Endodermal cell (in vitro differentiated cells): ENCODE measurements around the gene HMGCL. TPM values are rescaled to one million over a fixed set of nuclear protein-coding genes. Genes with fewer than 3 reads are reported as not detected.
"Not testable (repeated sequence)": the region's sequence is repeated elsewhere in the genome, so short reads cannot be mapped to it uniquely, and the experiment has no call there.

ENCODE experiments used
- DNase-seq: peaks from one replicate; pipeline ENCODE4 v3.0.0-alpha.2; 2017
- H3K27ac ChIP-seq: 2 replicates; pipeline ENCODE4 v1.5.1; 2013; ENCODE audit warnings: mild to moderate bottlenecking, low read depth, low read length, moderate library complexity
- H3K27me3 ChIP-seq: 2 replicates; pipeline ENCODE4 v1.6.1; 2013; ENCODE audit warnings: mild to moderate bottlenecking, low read length, moderate library complexity; ENCODE audit not compliant: insufficient read depth, control insufficient read depth, poor library complexity, severe bottlenecking
- H3K36me3 ChIP-seq: 2 replicates; pipeline ENCODE4 v1.7.0; 2013; ENCODE audit warnings: mild to moderate bottlenecking, low read length, moderate library complexity; ENCODE audit not compliant: control insufficient read depth, insufficient read depth
- H3K4me1 ChIP-seq: one replicate; pipeline ENCODE4 v1.7.0; 2013; ENCODE audit warnings: low read length; ENCODE audit not compliant: control insufficient read depth, insufficient read depth
- H3K4me3 ChIP-seq: 2 replicates; pipeline ENCODE4 v1.5.1; 2013; ENCODE audit warnings: mild to moderate bottlenecking, low read length, moderate library complexity
- H3K9ac ChIP-seq: 2 replicates; pipeline ENCODE4 v1.6.1; 2013; ENCODE audit warnings: mild to moderate bottlenecking, low read length, moderate library complexity; ENCODE audit not compliant: poor library complexity, severe bottlenecking; ENCODE audit errors: extremely low read depth
- H3K9me3 ChIP-seq: 2 replicates; pipeline ENCODE4 v1.6.1; 2013; ENCODE audit warnings: mild to moderate bottlenecking, low read length, moderate library complexity; ENCODE audit not compliant: control insufficient read depth
- H3K27ac Mint-ChIP-seq: 2 replicates; pipeline ENCODE4 v1.8.0; 2020; ENCODE audit warnings: mixed read lengths
- H3K27me3 Mint-ChIP-seq: 2 replicates; pipeline ENCODE4 v1.8.0; 2021; ENCODE audit warnings: mild to moderate bottlenecking, mixed read lengths; ENCODE audit not compliant: insufficient read depth
- H3K36me3 Mint-ChIP-seq: 2 replicates; pipeline ENCODE4 v1.8.0; 2020; ENCODE audit warnings: low read depth, mixed read lengths
- H3K4me1 Mint-ChIP-seq: 2 replicates; pipeline ENCODE4 v1.8.0; 2020; ENCODE audit warnings: mixed read lengths
- H3K4me3 Mint-ChIP-seq: 2 replicates; pipeline ENCODE4 v1.8.0; 2020; ENCODE audit warnings: mild to moderate bottlenecking, moderate library complexity, mixed read lengths
- H3K9me3 Mint-ChIP-seq: 2 replicates; pipeline ENCODE4 v1.8.0; 2020; ENCODE audit warnings: mild to moderate bottlenecking, mixed read lengths
- CTCF ChIP-seq: fragments of 200-600 bp; sonication (generic); conservative IDR thresholded peaks from 2 replicates; pipeline ENCODE4 v1.5.0; 2021; ENCODE audit warnings: antibody characterized with exemption, mild to moderate bottlenecking
- WGBS, 2 experiments: methylation state at CpG; one replicate each; pipeline versions ENCODE4 v1.1.5 to v1.1.7; 2013; ENCODE audit warnings: missing lambda C conversion rate in 2 of 2, mixed read lengths in 1 of 2; ENCODE audit not compliant: insufficient coverage in 1 of 2, insufficient read length in 1 of 2; 5-methylcytosine and 5-hydroxymethylcytosine counted together
- total RNA-seq, 2 donors: library from RNA; stranded (reverse); fragmentation: NEBNext Ultra II Directional in 1 of 2; extraction: Animal tissue kit (Norgen Biotek cat#: 25700) in 1 of 2; gene quantifications; 2 replicates in 1 of 2; 3 replicates in 1 of 2; pipeline ENCODE4 v1.2.1, GENCODE V29; 2021

Gene HMGCL
- total RNA-seq, 2 donors from 2014 or later: 24.0 to 41.7 TPM

GRCh38 chr1:23837908-23838307, 12.7 kb upstream of the HMGCL start:
- H3K9ac ChIP-seq: no peak overlapping the region
- peak; percentile 51 for DNase-seq
- TF ChIP-seq CTCF: no peak
- Mint-ChIP-seq H3K9me3 (no peaks in the 10 kb centered on the region), H3K36me3 (no peaks in the 10 kb centered on the region), H3K4me3 (peak overlapping the region; percentile 54), H3K4me1 (peaks cover 7% of the 10 kb centered on the region), H3K27me3 (peaks cover 30% of the 10 kb centered on the region), H3K27ac (no peak overlapping the region)
- no peaks in the 10 kb centered on the region for H3K36me3 ChIP-seq
- no peaks in the 10 kb centered on the region for H3K9me3 ChIP-seq
- no peaks in the 10 kb centered on the region for H3K4me1 ChIP-seq
- H3K27ac ChIP-seq: no peak overlapping the region
- H3K4me3 ChIP-seq: peak overlapping the region; percentile 67
- H3K27me3 ChIP-seq: peaks cover 35% of the 10 kb centered on the region
- 30 to 31% methylated on average over 11 to 13 of the region's 13 CpGs for WGBS, 2 experiments

GRCh38 chr1:23836037-23836436, 10.8 kb upstream of the HMGCL start:
- Histone ChIP-seq H3K27me3 (peaks cover 21% of the 10 kb centered on the region), H3K4me3 (no peak overlapping the region), H3K9me3 (no peaks in the 10 kb centered on the region), H3K36me3 (no peaks in the 10 kb centered on the region), H3K9ac (no peak overlapping the region), H3K4me1 (no peaks in the 10 kb centered on the region), H3K27ac (no peak overlapping the region)
- Mint-ChIP-seq H3K27ac (no peak overlapping the region), H3K4me3 (no peak overlapping the region), H3K27me3 (peaks cover 15% of the 10 kb centered on the region), H3K9me3 (no peaks in the 10 kb centered on the region), H3K4me1 (peaks cover 7% of the 10 kb centered on the region), H3K36me3 (no peaks in the 10 kb centered on the region)
- WGBS, 2 experiments: 93% methylated on average over 3 of the region's 3 CpGs; no CpG with 5 or more reads in 1 of the 2 experiments
- TF ChIP-seq CTCF: no peak
- no peak for DNase-seq

- peaks cover 21% of the 10 kb centered on the region for H3K27me3 ChIP-seq
- not testable (repeated sequence) for H3K4me3 Mint-ChIP-seq, H3K4me1 ChIP-seq, H3K36me3 ChIP-seq, H3K36me3 Mint-ChIP-seq, H3K9me3 Mint-ChIP-seq, H3K27ac ChIP-seq, H3K27ac Mint-ChIP-seq, H3K4me1 Mint-ChIP-seq, DNase-seq, H3K4me3 ChIP-seq, H3K9me3 ChIP-seq, H3K9ac ChIP-seq
- 91 to 95% methylated on average over 5 to 6 of the region's 6 CpGs for WGBS, 2 experiments
- peaks cover 15% of the 10 kb centered on the region for H3K27me3 Mint-ChIP-seq
These were observed 8.9 kb upstream of the HMGCL start for GRCh38 chr1:23834156-23834555.

- no peaks in the 10 kb centered on the region for H3K9me3 Mint-ChIP-seq
- H3K4me3 Mint-ChIP-seq: no peak overlapping the region
- H3K4me1 Mint-ChIP-seq: peaks cover 12% of the 10 kb centered on the region
- no peaks in the 10 kb centered on the region for H3K9me3 ChIP-seq
- H3K4me3 ChIP-seq: no peak overlapping the region
- H3K36me3 ChIP-seq: no peaks in the 10 kb centered on the region
- H3K9ac ChIP-seq: no peak overlapping the region
- WGBS, 2 experiments: 67 to 100% methylated on average over 1 of the region's 1 CpG
- no peak for TF ChIP-seq CTCF
- no peaks in the 10 kb centered on the region for H3K27me3 Mint-ChIP-seq
- DNase-seq: no peak
- peaks cover 4% of the 10 kb centered on the region for H3K4me1 ChIP-seq
- no peak overlapping the region for H3K27ac Mint-ChIP-seq
- H3K27ac ChIP-seq: no peak overlapping the region
- no peaks in the 10 kb centered on the region for H3K36me3 Mint-ChIP-seq
- no peaks in the 10 kb centered on the region for H3K27me3 ChIP-seq
These were observed 2.5 kb upstream of the HMGCL start for GRCh38 chr1:23827717-23828116.

GRCh38 chr1:23826590-23826989, 1.4 kb upstream of the HMGCL start:
- not testable (repeated sequence) for H3K4me3 ChIP-seq, DNase-seq, H3K27me3 Mint-ChIP-seq, H3K27me3 ChIP-seq, H3K9ac ChIP-seq, H3K36me3 Mint-ChIP-seq, H3K9me3 Mint-ChIP-seq, H3K27ac Mint-ChIP-seq, H3K4me1 ChIP-seq, H3K9me3 ChIP-seq, H3K36me3 ChIP-seq, H3K4me3 Mint-ChIP-seq, H3K27ac ChIP-seq
- 95 to 96% methylated on average over 7 to 13 of the region's 13 CpGs for WGBS, 2 experiments
- peaks cover 12% of the 10 kb centered on the region for H3K4me1 Mint-ChIP-seq
